RWPE2 (cell line): ENCODE measurements around the gene ALK.

Source experiments
- ATAC-seq: fragments of 200-7000 bp; cut with Tn5 transposase; 3 replicates; pipeline ENCODE4 v1.9.1; 2021; ENCODE audit warnings: low read depth
- DNase-seq: peaks from one replicate; pipeline ENCODE4 v3.0.0-alpha.2; 2020; ENCODE audit warnings: low spot score
- H3K27ac ChIP-seq: fragments of 450-650 bp; 2 replicates; pipeline ENCODE4 v1.5.1; 2017; ENCODE audit warnings: mild to moderate bottlenecking; ENCODE audit not compliant: poor library complexity, severe bottlenecking
- H3K27me3 ChIP-seq: fragments of 250-450 bp; sonication (Bioruptor Pico); 2 replicates; pipeline ENCODE4 v1.5.1; 2021; ENCODE audit warnings: mild to moderate bottlenecking, moderate library complexity; ENCODE audit not compliant: insufficient read depth, poor library complexity, severe bottlenecking
- H3K36me3 ChIP-seq: fragments of 250-450 bp; sonication (Bioruptor Pico); 2 replicates; pipeline ENCODE4 v1.5.1; 2020; ENCODE audit warnings: low read depth, mild to moderate bottlenecking, moderate library complexity
- H3K4me1 ChIP-seq: fragments of 250-450 bp; sonication (Bioruptor Pico); 2 replicates; pipeline ENCODE4 v1.5.1; 2021; ENCODE audit warnings: mild to moderate bottlenecking, moderate library complexity; ENCODE audit not compliant: insufficient read depth, poor library complexity, severe bottlenecking
- H3K4me3 ChIP-seq: fragments of 250-450 bp; sonication (Bioruptor Pico); 2 replicates; pipeline ENCODE4 v1.5.1; 2021; ENCODE audit warnings: mild to moderate bottlenecking, moderate library complexity; ENCODE audit not compliant: severe bottlenecking
- H3K9me3 ChIP-seq: fragments of 250-450 bp; sonication (Bioruptor Pico); 2 replicates; pipeline ENCODE4 v1.5.1; 2021; ENCODE audit warnings: mild to moderate bottlenecking, moderate library complexity; ENCODE audit not compliant: severe bottlenecking
- CTCF ChIP-seq: fragments of 450-650 bp; IDR thresholded peaks from one replicate; pipeline ENCODE4 v1.5.1; 2017; ENCODE audit warnings: mild to moderate bottlenecking, moderate library complexity; ENCODE audit not compliant: poor library complexity, severe bottlenecking

Gene ALK

GRCh38 chr2:29725610-29726009 is 195.8 kb downstream of the ALK start:
- Histone ChIP-seq H3K36me3 (no peaks in the 10 kb centered on the region), H3K9me3 (no peaks in the 10 kb centered on the region), H3K27ac (no peak overlapping the region), H3K27me3 (no peaks in the 10 kb centered on the region), H3K4me1 (no peaks in the 10 kb centered on the region), H3K4me3 (no peak overlapping the region)
- DNase-seq (no peak), ATAC-seq (no peak)
- no peak for TF ChIP-seq CTCF

DNA sequence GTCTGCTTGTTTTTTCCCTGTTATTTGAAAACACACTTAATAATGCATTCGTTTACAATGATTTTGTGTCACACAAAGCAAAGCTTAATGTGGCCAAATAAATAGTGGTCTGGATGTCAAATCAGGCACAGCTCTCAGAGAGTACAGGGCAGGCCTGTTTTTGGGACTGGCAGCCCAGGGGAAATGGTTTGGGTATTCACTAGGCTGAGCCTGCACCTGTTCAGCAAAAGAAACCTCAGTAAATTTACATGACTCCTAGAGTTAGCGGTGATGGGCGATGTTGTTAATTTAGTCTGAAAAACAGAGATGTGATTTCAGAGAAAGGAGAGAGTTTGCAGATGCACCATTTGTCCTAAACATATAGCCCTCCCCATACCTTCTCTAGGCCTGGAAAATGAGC is 197.1 kb downstream of the ALK start:
- TF ChIP-seq CTCF = no peak
- H3K27ac ChIP-seq = no peak overlapping the region

DNA sequence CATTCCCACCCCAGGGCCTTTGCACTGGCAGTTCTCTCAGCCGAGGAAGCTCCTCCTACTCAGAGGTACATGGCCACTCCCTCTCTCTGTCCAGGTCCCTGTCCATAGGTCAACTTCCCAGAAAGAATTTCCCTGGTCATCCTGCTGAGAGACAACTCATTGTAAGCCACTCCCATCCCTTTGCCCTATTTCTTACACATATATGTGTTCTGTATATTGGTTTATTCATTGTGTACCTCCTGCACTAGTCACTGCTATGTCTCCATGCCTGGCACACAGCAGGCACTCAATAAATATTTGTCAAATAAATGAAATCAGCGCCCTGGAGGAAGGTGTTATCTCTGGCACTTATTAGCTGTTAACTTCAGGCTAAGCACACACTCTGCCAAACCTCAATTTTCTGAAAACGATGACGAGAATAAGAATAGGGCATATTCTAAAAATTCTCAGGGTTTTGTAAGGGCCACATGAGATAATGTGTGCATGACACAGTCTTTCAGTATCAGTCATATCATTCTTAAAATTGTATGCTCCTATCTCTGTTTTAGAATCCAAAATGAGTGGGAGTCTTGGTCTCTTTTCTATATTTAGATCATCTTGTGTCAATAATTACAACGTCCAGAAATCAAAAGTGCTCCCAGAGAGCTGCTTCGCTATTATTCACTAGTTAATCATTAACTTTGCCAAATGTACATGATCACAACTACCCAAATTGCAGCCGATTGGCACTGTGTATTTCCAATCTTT is 198.0 kb downstream of the ALK start:
- Histone ChIP-seq H3K9me3 (no peaks in the 10 kb centered on the region), H3K36me3 (no peaks in the 10 kb centered on the region), H3K4me1 (no peaks in the 10 kb centered on the region), H3K4me3 (no peak overlapping the region), H3K27ac (no peak overlapping the region), H3K27me3 (no peaks in the 10 kb centered on the region)
- TF ChIP-seq CTCF = no peak
- no peak for ATAC-seq
- no peak for DNase-seq

More for the DNA sequence above, 197.1 kb downstream of the ALK start:
- Histone ChIP-seq H3K27me3 (no peaks in the 10 kb centered on the region), H3K36me3 (no peaks in the 10 kb centered on the region), H3K4me3 (no peak overlapping the region), H3K4me1 (no peaks in the 10 kb centered on the region), H3K9me3 (no peaks in the 10 kb centered on the region)
- DNase-seq (no peak), ATAC-seq (no peak)

- TF ChIP-seq CTCF = no peak
- DNase-seq = no peak
- H3K4me3 ChIP-seq = no peak overlapping the region
- H3K36me3 ChIP-seq = no peaks in the 10 kb centered on the region
- no peak overlapping the region for H3K27ac ChIP-seq
- no peaks in the 10 kb centered on the region for H3K9me3 ChIP-seq
- no peak for ATAC-seq
- H3K27me3 ChIP-seq = no peaks in the 10 kb centered on the region
- no peaks in the 10 kb centered on the region for H3K4me1 ChIP-seq
Measured at GRCh38 chr2:29719639-29720038, 201.7 kb downstream of the ALK start.

DNA sequence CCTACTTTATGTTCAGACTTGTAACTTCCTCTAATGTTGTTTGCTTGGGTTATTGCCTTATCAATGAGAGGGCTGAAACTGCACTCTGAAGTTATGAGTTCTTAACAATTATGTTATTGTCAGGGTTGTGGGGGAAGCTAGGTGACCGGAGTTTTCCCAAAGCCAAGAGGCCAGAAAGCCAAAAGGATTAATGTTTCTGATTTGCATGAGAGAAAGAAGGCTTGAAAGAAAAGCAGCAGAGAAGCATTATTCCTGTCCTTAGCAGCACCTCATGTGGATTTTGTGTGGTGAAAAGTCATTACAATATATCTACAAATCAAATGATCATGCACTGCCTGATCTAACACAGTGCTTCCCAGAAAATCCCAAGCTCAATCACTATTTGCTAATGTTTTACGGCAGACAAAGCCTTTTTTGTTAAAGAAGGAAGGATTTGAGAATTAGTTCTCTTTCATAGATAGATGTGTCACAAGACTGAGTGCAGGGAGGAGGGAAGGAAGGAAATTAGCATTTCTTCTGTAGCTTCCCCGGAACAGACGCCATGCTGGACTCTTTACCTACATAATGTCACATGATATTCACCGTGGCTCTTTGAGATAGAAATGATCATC is 203.2 kb downstream of the ALK start:
- Histone ChIP-seq H3K4me1 (no peaks in the 10 kb centered on the region), H3K27me3 (no peaks in the 10 kb centered on the region), H3K36me3 (no peaks in the 10 kb centered on the region), H3K4me3 (no peak overlapping the region), H3K27ac (no peak overlapping the region), H3K9me3 (no peaks in the 10 kb centered on the region)
- DNase-seq (no peak), ATAC-seq (no peak)
- no peak for TF ChIP-seq CTCF
